K562 (cell line): Measurements from ENCODE around the gene MOB4.

Source experiments
- HDGF ChIP-seq: fragments of 450-650 bp; IDR thresholded peaks from 2 replicates; pipeline ENCODE4 v1.6.1; 2016
- SIN3B ChIP-seq: fragments of 450-650 bp; IDR thresholded peaks from 2 replicates; pipeline ENCODE4 v1.6.1; 2017; ENCODE audit warnings: low read depth, mild to moderate bottlenecking, moderate library complexity
- TAF1 ChIP-seq: IDR thresholded peaks from 2 replicates; pipeline ENCODE4 v1.6.1; 2011; ENCODE audit warnings: mild to moderate bottlenecking, low read length, moderate library complexity; ENCODE audit not compliant: insufficient read depth, control insufficient read depth, severe bottlenecking; ENCODE audit errors: extremely low read depth
- TF ChIP-seq, protein P1 (sequence below), 3 experiments: IDR thresholded peaks in 2 of 3; conservative IDR thresholded peaks in 1 of 3; 2 replicates each; pipeline ENCODE4 v1.5.1; 2011 to 2012; ENCODE audit warnings: low read length in 3 of 3, mild to moderate bottlenecking in 3 of 3, control low read depth in 2 of 3, improper control_type of control experiment in 1 of 3, inconsistent platforms in 1 of 3, low read depth in 1 of 3, mixed read lengths in 1 of 3, moderate library complexity in 1 of 3; ENCODE audit not compliant: insufficient read depth in 2 of 3
- TF ChIP-seq, protein P2 (sequence below): fragments of 250-450 bp; sonication (Bioruptor Pico); IDR thresholded peaks from 2 replicates; pipeline ENCODE4 v1.5.0; 2021; ENCODE audit warnings: mild to moderate bottlenecking, moderate library complexity

DNA sequence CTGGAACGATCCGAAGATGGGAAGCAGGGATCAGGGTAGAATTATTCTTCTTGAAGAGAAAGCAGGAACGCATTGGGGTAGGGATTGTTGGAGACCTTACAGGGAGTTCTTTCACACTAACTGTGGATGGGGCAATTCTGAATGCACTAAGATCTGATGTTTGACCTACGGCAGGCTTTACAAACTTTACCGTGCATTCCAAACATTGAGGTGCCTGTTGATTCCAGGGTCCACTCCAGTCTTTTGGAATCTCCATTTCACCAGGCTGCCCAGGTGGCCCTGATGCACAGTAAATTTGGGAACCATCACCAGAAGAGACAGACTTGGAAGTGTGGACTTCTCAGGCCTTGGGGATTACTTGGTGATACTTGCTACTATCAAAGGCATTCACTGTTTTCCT is 82.6 kb downstream of the MOB4 start:
- TF ChIP-seq SIN3B, result no peak
- TF ChIP-seq, protein P1, sequence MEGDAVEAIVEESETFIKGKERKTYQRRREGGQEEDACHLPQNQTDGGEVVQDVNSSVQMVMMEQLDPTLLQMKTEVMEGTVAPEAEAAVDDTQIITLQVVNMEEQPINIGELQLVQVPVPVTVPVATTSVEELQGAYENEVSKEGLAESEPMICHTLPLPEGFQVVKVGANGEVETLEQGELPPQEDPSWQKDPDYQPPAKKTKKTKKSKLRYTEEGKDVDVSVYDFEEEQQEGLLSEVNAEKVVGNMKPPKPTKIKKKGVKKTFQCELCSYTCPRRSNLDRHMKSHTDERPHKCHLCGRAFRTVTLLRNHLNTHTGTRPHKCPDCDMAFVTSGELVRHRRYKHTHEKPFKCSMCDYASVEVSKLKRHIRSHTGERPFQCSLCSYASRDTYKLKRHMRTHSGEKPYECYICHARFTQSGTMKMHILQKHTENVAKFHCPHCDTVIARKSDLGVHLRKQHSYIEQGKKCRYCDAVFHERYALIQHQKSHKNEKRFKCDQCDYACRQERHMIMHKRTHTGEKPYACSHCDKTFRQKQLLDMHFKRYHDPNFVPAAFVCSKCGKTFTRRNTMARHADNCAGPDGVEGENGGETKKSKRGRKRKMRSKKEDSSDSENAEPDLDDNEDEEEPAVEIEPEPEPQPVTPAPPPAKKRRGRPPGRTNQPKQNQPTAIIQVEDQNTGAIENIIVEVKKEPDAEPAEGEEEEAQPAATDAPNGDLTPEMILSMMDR (IDR thresholded peaks at IDR 0.05 in 2 of 3, conservative IDR thresholded peaks at IDR 0.05 in 1 of 3; ENCODE audit: insufficient read depth in 2 of 3, low read depth in 1 of 3, low read length in 3 of 3), result no peak
- TF ChIP-seq, protein P2, sequence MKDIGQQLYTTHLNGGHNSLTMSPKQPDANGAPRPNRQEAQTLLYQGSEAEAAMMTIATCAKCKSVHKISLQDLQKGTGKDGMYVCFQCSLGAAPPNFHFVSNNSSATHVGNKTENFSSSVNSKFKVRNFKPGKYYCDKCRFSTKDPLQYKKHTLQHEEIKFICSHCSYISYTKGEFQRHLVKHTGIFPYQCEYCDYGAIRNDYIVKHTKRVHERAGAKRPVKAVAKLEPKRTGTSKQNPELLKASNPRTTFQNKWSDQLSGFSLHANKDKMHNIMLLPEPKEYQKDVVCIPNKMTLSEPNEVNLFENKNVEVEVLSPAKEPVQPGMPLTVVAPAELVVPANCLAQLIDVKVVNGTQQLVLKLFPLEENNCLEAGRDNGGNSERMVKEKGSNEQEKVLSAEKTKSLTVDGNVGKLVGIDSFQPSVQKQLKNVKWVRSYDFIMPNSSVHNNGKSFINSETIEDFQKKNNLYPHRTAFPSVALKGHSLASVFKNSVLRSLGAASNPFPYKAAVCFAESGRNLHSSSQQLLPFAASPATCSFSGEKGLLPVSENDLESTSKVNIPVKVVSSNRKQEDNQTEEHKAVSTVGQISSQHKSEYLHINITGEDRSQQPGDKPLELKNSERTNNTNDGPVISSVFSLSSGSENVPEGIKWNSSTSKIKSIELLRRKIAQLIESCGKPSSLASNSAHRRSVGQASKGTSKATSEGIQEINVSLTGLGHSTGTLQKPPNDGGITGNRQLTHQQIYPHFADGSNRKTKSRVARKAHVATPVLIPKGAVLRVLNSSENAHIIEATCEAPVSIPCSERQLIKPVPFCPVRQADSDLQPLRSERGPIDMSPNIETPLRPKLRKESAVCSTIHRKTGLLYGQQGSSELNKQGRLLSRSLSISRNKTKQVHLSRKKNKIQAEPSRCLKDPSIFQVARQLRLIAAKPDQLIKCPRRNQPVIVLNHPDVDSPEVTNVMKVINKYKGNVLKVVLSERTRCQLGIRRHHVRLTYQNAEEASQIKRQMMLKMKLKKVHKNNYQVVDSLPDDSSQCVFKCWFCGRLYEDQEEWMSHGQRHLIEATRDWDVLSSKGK (CRISPR knock-in tag), result no peak
- TF ChIP-seq HDGF, result no peak
- no peak for TF ChIP-seq TAF1
